CD4-positive, alpha-beta T cell treated with Interleukin-10 for 1 hour (primary cell): Measurements from ENCODE around the gene ZFP62.
A peak's percentile ranks its signal among the peaks of the same experiment; 100 is the strongest.
"Not testable (repeated sequence)": the region's sequence is repeated elsewhere in the genome, so short reads cannot be mapped to it uniquely, and the experiment has no call there.

Experiments
- DNase-seq: peaks from one replicate; pipeline ENCODE4 v3.0.0-alpha.2; 2020

The ZFP62 gene

GRCh38 chr5:180829726-180830125 lies 31.4 kb downstream of the ZFP62 start:
- DNase-seq = no peak

- DNase-seq = not testable (repeated sequence)
Measured at GRCh38 chr5:180828756-180829531, 32.1 kb downstream of the ZFP62 start.

GRCh38 chr5:180827374-180827773 lies 33.7 kb downstream of the ZFP62 start:
- DNase-seq = not testable (repeated sequence)

GRCh38 chr5:180825768-180826525 lies 35.1 kb downstream of the ZFP62 start:
- DNase-seq = no peak

GRCh38 chr5:180824630-180825476 lies 36.2 kb downstream of the ZFP62 start:
- no peak for DNase-seq

GRCh38 chr5:180823940-180824629 lies 37.0 kb downstream of the ZFP62 start:
- no peak for DNase-seq

- no peak for DNase-seq
Measured at GRCh38 chr5:180823346-180823745, 37.7 kb downstream of the ZFP62 start.

- no peak for DNase-seq
Measured at GRCh38 chr5:180821538-180821937, 39.5 kb downstream of the ZFP62 start.

- no peak for DNase-seq
Measured at GRCh38 chr5:180820788-180821321, 40.2 kb downstream of the ZFP62 start.

- DNase-seq = no peak
Measured at GRCh38 chr5:180818677-180819341, 42.3 kb downstream of the ZFP62 start.

GRCh38 chr5:180817893-180818674 lies 43.0 kb downstream of the ZFP62 start:
- DNase-seq = no peak

GRCh38 chr5:180816608-180817534 lies 44.2 kb downstream of the ZFP62 start:
- DNase-seq = peak; percentile 23

- DNase-seq = no peak
Measured at GRCh38 chr5:180815293-180815917, 45.7 kb downstream of the ZFP62 start.

GRCh38 chr5:180813420-180813819 lies 47.7 kb downstream of the ZFP62 start:
- peak; percentile 33 for DNase-seq

- no peak for DNase-seq
Measured at GRCh38 chr5:180811623-180812124, 49.4 kb downstream of the ZFP62 start.

GRCh38 chr5:180810959-180811622 lies 50.0 kb downstream of the ZFP62 start:
- DNase-seq = no peak

GRCh38 chr5:180810210-180810958 lies 50.7 kb downstream of the ZFP62 start:
- DNase-seq = peak; percentile 96
